Cortex of kidney (tissue), 1 donor: Measurements from ENCODE around the gene TNFRSF21.
"Not testable (repeated sequence)": the region's sequence is repeated elsewhere in the genome, so short reads cannot be mapped to it uniquely, and the experiment has no call there.

Experiments
- DNase-seq: peaks from one replicate; lab custom pipeline; 2025; lab: John Stamatoyannopoulos, UW

The TNFRSF21 gene

DNA sequence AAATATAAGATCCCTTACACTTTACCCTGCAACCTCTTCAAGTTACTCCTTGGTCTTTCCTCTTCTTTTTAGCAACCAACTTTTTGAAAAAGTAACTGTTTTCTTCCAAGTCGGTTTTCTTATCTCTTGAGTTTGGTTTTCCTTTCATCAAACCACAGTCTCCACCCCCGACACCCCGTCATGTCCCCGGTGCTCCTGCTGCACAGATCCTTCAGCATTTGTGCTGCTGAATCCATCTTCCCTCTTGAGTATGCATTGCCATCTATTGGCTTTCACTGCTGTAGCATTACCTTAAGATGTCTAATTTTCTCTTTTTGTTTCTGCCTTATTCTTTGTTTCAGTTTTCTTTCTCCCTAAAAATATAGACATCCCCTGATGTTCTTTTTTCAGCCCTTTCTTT is 11.9 kb upstream of the TNFRSF21 start:
- DNase-seq, result no peak

- no peak for DNase-seq
Observed at GRCh38 chr6:47319867-47320266, 10.2 kb upstream of the TNFRSF21 start.

DNA sequence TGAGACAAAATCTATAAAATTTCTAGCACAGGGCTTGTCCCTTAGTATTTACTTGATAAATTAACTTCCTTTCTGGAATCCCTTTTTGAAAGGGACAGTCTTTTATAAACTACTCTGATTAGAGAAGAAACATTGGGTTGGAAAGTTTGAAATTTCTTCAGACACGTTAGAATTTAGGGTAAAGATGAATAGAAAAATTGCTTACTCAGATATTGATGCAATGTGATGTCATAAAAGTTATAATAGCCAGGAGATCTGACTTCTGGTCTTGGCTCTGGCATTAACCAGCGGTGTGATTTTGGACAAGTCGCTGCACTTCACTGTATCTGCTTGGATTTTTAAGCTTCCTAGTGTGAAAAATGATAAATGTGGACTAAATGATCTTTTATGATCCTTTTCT is 9.7 kb upstream of the TNFRSF21 start:
- no peak for DNase-seq

DNA sequence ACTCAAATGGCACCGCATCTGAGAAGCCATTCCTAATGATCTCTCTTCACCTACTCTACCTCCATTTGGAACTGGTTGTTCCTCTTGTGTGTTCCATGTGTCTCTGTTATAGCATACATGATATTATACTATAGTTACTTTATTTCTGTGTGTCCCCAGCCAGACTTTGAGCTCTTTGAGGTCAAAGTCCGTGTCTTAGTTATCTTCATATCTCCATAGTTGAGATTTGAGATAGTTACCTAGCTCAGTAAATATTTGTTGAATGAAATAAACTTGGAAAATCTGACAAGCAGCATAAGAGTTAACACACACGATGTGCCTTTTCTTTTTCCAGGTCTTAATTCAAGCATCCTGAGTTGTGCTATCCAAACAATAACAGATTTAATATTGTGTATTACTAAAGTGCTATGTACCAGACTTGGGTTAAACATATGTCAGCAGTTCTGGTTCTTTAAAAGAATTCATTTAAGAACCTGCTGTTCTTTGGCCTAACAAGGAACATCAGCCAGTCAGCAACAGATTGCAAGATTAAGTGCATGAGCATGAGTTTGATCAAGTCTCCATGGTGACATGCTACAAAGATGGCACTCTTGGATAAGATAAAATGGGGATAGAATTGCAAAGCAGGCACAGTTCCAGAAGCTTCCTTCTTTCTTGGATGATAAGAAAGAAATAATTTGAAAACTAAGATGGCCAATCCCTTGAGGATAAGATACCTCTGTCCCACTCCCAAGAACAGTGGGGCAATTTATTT is 8.7 kb upstream of the TNFRSF21 start:
- DNase-seq, result no peak

DNA sequence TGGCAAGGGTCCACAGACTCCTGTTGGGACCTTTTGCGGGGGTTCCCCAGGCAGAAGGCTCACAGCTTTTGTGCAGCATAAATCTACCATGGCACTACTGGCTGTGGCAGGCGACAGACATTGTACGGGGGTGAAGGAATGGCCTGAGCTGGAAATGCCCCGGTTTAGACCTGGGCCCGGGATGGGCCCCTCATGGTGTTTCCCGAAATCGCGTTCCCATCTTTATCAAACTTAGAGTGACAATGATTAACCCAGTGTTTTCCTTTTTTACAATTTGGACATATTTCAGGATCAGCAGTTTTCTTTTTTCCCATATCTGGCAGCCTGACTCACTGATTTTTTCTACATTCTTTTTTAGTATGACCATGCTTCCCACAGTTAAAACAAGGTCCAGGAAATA is 5.5 kb upstream of the TNFRSF21 start:
- DNase-seq, result not testable (repeated sequence)

- no peak for DNase-seq
Observed at GRCh38 chr6:47310131-47310480, 401 bp upstream of the TNFRSF21 start.

DNA sequence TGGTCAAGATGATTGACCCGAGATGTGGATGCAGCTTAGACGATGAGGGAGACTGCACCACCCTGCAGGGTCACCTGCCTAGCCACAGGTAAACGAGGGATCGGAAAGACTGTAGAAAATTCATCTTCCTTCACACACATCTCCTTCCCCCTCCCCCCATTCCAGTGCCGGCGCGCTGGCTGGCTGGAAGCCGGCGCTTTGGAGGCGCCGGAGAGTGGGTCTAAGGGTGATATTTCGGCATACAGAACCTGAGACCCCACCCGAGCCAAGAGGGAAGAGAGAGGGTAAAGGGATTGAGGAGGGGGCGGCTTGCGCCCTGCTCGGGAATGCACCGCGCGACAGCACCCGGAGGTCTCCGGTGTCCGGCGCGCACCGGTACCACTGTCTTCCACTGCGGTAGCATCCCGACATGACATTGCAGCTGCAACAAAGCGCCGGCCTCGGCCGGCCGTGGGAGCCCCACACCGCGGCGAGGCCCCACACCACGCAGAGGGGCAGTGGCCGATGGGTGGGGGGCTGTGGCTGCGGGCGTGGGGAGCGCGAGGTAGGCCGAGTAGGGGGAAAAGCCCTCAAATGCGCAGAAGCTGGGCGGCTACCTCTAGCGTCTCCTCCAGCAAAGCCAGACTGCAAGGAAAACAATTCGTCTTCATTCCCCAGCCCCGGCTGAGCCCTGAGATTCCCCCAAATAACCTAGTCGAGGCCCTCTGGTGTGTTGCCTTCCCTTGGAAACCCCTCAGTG is 984 bp downstream of the TNFRSF21 start:
- no peak for DNase-seq

DNA sequence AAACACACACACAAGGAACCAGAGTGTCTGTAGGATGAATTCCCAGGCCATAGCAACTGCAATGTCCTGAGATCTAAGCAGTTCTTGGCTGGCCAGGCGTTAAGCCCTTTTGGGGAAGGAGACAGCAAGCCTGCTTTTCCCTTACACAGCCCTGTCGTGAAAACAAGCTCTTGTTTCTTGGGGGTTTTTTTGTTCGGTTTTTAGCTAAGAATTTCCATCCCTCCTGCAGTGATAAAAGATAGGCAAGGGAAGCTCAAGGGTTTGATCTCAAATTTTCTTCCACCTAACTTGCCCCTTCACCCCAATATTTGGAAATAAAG is 1.5 kb downstream of the TNFRSF21 start:
- no peak for DNase-seq

- no peak for DNase-seq
Observed at GRCh38 chr6:47307362-47308197, 2.1 kb downstream of the TNFRSF21 start.

DNA sequence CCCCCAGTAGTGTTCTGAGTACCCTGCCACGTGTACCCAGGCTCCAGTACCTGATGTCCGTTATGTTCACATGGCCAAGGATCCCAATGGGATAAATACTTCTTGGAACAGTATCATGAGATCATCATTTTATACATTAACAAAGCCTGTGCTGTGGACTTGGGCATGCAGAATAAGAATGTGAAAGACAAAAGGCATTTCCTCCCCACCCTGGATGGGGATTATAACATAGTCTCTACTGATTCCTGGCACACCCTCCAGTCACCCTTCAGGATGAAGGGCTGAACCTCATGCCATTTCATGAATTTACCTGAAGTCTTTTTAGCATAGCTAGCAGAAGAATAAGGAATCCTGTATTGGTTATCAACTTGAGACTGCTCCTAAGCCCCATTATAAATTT is 2.8 kb downstream of the TNFRSF21 start:
- no peak for DNase-seq

DNA sequence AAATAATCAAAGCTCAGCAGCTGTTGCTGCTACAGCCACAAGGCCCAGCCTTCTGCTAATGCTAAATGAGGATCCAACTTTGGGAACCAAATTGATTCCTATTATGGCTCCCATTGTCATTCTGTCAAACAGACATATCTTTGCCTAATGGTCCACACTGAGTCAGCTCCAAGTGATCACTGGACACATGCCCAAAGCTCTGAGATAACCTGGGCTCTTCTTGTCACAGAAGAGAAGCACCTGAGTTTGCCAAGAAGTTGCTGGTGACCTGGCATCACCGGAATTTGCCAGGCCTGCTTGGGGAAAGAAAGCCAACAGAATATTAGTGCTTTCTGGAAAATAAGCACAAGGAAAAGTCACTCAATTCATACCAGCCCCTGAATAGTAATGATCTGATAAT is 5.8 kb downstream of the TNFRSF21 start:
- no peak for DNase-seq

DNA sequence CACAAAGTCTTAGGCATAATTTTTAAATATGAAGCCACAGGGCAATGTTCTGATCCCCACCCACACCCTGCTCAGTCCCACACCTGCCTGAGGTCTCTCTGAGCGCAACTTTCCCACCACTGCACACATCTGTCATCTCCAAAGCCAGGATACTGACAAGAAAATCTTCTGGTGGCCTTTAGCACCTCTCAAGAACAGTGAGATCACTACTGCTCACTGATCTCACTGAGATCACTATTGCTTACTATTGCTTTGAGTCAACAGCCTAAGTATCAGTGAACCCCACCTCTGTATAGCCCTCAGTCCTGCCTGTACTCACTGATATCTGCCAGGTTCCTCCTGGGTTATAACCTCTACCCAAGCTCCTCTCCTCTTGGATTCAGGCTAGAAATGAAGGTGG is 6.4 kb downstream of the TNFRSF21 start:
- no peak for DNase-seq

GRCh38 chr6:47302043-47302442 is 7.7 kb downstream of the TNFRSF21 start:
- DNase-seq, result no peak

DNA sequence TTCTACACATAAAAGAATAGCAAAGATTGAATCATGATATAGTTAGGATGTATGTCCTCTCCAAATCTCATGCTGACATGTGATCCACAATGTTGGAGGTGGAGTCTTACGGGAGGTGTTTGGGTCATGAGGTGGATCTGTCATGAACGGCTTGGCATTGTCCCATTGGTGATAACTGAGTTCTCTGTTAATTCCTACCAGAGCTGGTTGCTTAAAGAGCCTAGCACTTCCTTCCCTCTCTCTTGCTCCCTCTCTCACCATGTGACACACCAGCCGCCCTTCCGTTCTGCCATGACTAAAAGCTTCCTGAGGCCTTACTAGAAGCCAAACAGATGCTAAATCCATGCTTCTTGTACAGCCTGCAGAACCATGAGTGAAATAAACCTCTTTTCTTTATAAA is 8.3 kb downstream of the TNFRSF21 start:
- no peak for DNase-seq

DNA sequence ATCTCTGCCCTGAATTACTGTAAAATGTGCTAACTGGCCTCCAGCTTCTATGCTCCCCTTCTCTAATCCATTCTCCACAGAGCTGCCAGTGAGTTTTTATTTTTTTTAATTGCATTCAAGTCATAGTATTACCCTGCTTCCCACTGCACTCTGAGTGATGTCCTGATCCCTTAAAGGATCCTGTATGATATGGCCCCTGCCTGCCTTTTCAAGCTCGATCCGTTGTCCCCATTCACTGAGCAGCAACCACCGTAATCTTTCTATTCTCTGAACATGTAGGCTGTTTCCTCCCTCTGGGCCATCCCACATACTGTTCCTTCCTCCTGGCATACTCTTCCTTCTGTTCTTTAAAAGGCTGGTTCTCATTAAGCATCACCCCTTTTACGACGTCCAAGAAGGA is 9.3 kb downstream of the TNFRSF21 start:
- no peak for DNase-seq

GRCh38 chr6:47299965-47300364 is 9.7 kb downstream of the TNFRSF21 start:
- no peak for DNase-seq

DNA sequence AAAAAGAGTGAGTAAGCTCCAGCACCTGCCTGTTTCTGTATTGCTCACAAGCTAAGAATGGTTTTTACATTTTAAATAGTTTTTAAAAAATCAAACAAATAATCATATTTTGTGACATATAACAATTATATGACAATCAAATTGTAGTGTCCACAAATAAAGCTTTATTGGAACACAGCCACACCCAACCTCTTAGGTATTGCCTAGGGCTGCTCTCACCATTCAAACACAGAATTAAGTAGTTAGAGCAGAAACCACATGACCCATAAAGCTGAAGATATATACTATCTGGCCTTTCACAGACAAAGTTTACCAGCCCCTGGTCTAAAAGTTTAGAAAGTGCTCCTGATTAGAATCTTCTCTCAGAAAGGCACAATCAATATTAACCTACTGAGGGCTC is 11.2 kb downstream of the TNFRSF21 start:
- DNase-seq, result no peak

DNA sequence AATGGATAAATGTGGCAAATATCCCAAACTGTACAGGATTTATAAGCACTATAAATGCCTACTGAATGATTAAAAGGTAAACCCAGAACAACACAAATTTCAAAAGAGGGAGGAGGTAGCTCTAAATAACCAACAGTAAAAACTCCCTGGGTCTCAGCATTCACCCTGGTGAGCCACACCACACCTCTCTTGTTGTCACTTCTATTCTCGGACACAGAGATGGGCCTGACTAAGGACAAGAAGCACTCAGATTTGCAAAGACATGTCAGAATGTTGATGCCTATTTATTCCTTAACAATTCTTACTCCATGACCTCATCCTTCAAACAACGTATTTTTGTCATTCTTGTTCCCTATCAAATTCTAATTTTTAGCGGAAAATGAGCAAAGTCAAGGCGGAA is 14.7 kb downstream of the TNFRSF21 start:
- no peak for DNase-seq

DNA sequence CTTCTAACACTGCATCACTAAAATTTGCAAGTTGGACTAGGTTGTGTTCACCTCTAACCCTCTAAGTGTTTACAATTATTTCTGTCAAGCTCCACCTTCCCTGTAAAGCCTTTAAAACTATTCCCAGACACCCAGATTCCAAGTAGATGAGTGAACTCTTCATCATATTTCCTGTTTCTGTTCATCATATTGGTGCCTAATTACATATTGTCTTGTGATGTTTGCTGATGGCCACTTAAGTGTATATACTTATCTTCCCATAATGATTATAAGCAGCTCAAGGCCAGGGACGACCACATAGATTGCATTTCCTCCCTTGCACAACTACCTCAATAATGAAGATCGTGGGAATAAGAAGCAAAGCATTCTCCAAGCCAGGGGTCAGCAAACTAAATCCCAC is 16.8 kb downstream of the TNFRSF21 start:
- no peak for DNase-seq

- DNase-seq, result no peak
Observed at GRCh38 chr6:47292027-47292426, 17.7 kb downstream of the TNFRSF21 start.

- DNase-seq, result no peak
Observed at GRCh38 chr6:47290124-47290834, 19.4 kb downstream of the TNFRSF21 start.
